Neural progenitor cell (in vitro differentiated cells): ENCODE data around the gene NEO1.

ENCODE experiments used
- CTCF ChIP-seq: fragments of 200-600 bp; sonication (generic); IDR thresholded peaks from 2 replicates; pipeline ENCODE4 v1.5.1; 2017; ENCODE audit warnings: antibody characterized with exemption, mild to moderate bottlenecking
- EZH2 ChIP-seq: fragments of 200-600 bp; sonication (generic); IDR thresholded peaks from 2 replicates; pipeline ENCODE4 v1.6.1; 2017; ENCODE audit warnings: antibody characterized with exemption, mild to moderate bottlenecking, moderate library complexity
- EZH2phosphoT487 ChIP-seq: fragments of 200-600 bp; sonication (generic); IDR thresholded peaks from 2 replicates; pipeline ENCODE4 v1.6.1; 2017; ENCODE audit warnings: antibody characterized with exemption

- TF ChIP-seq CTCF (no peak), EZH2phosphoT487 (no peak), EZH2 (no peak)
These were observed 6.2 kb downstream of the NEO1 start for GRCh38 chr15:73058437-73058836.
